Measurements from ENCODE around the gene MPG.

MPG gene

GRCh38 chr16:83060-83603 is 5.1 kb downstream of the MPG start:
- DNase-seq, result no peak

- DNase-seq, result no peak
These were observed 6.0 kb downstream of the MPG start for GRCh38 chr16:83781-84615.

GRCh38 chr16:84718-85406 is 6.8 kb downstream of the MPG start:
- peak in 26 of 56 donors; percentile 10 to 63 (median 36) for DNase-seq

- DNase-seq, result no peak
These were observed 7.4 kb downstream of the MPG start for GRCh38 chr16:85407-85782.

GRCh38 chr16:85865-86264 is 7.8 kb downstream of the MPG start:
- DNase-seq, result no peak

GRCh38 chr16:86483-86952 is 8.5 kb downstream of the MPG start:
- DNase-seq, result peak in 13 of 56 donors; percentile 12 to 67 (median 32)

- no peak for DNase-seq
These were observed 10.6 kb downstream of the MPG start for GRCh38 chr16:88613-89012.

- peak in 7 of 56 donors; percentile 11 to 48 (median 27) for DNase-seq
These were observed 11.6 kb downstream of the MPG start for GRCh38 chr16:89391-90302.

GRCh38 chr16:91484-91883 is 13.5 kb downstream of the MPG start:
- peak in 47 of 56 donors; percentile 14 to 86 (median 49) for DNase-seq

GRCh38 chr16:92431-93339 is 14.7 kb downstream of the MPG start:
- DNase-seq, result peak in 4 of 56 donors; percentile 16 to 47 (median 26)

GRCh38 chr16:94918-95265 is 16.9 kb downstream of the MPG start:
- DNase-seq, result no peak

- DNase-seq, result peak in 55 of 56 donors; percentile 27 to 91 (median 74)
These were observed 18.9 kb downstream of the MPG start for GRCh38 chr16:96935-97381.

GRCh38 chr16:97822-98221 is 19.8 kb downstream of the MPG start:
- no peak for DNase-seq

GRCh38 chr16:100989-101388 is 23.0 kb downstream of the MPG start:
- no peak for DNase-seq

- DNase-seq, result no peak
These were observed 23.6 kb downstream of the MPG start for GRCh38 chr16:101586-101985.

- DNase-seq, result peak in 40 of 56 donors; percentile 11 to 87 (median 50)
These were observed 24.2 kb downstream of the MPG start for GRCh38 chr16:102060-102855.

- no peak for DNase-seq
These were observed 26.3 kb downstream of the MPG start for GRCh38 chr16:104355-104754.

- no peak for DNase-seq
These were observed 26.9 kb downstream of the MPG start for GRCh38 chr16:104928-105327.

GRCh38 chr16:105521-105920 is 27.5 kb downstream of the MPG start:
- DNase-seq, result no peak
